Measurements from ENCODE around the gene ZBED4. TPM values are rescaled to one million over a fixed set of nuclear protein-coding genes. Genes with fewer than 3 reads are reported as not detected.

The ZBED4 gene
- total and polyA plus RNA-seq, 12 donors: 2.1 to 8.6 (median 5.6) TPM

GRCh38 chr22:49887064-49887451, 33.4 kb downstream of the ZBED4 start:
- TF ChIP-seq CTCF (IDR thresholded peaks at IDR 0.05): no peak
- TF ChIP-seq POLR2A (IDR thresholded peaks at IDR 0.05): no peak
- 93 to 96% (median 95%) methylated on average over 14 of the region's 14 CpGs for WGBS, 4 donors
- intact Hi-C loops (cut with DNase I): no loop called here
- no peak overlapping the region for H3K27ac ChIP-seq
- H3K4me3 ChIP-seq: no peak overlapping the region
- no peaks in the 10 kb centered on the region for H3K27me3 ChIP-seq
- no peaks in the 10 kb centered on the region for H3K4me1 ChIP-seq (replicated peaks in 1 of 2)
- H3K9me3 ChIP-seq (replicated peaks in 1 of 3): no peaks in the 10 kb centered on the region
- peaks cover 0 to 12% of the 10 kb centered on the region in 2 donors for H3K36me3 ChIP-seq (replicated peaks in 1 of 2)
- DNase-seq: no peak

- Histone ChIP-seq H3K36me3 (replicated peaks in 1 of 2) (peaks cover 0 to 12% of the 10 kb centered on the region in 2 donors), H3K4me1 (replicated peaks in 1 of 2) (no peaks in the 10 kb centered on the region), H3K9me3 (replicated peaks in 1 of 3) (no peaks in the 10 kb centered on the region), H3K27ac (no peak overlapping the region), H3K4me3 (no peak overlapping the region), H3K27me3 (no peaks in the 10 kb centered on the region)
- TF ChIP-seq POLR2A (IDR thresholded peaks at IDR 0.05) (no peak), CTCF (IDR thresholded peaks at IDR 0.05) (no peak)
- no peak for DNase-seq
- intact Hi-C loops (cut with DNase I): no loop called here
- WGBS, 4 donors: 93 to 96% (median 95%) methylated on average over 9 of the region's 9 CpGs
Observed at GRCh38 chr22:49887702-49888101, 34.1 kb downstream of the ZBED4 start.

GRCh38 chr22:49889071-49889470, 35.4 kb downstream of the ZBED4 start:
- no peaks in the 10 kb centered on the region for H3K9me3 ChIP-seq (replicated peaks in 1 of 3)
- no peaks in the 10 kb centered on the region for H3K4me1 ChIP-seq (replicated peaks in 1 of 2)
- no peak overlapping the region for H3K27ac ChIP-seq
- H3K27me3 ChIP-seq: no peaks in the 10 kb centered on the region
- H3K36me3 ChIP-seq (replicated peaks in 1 of 2): peaks cover 0 to 12% of the 10 kb centered on the region in 2 donors
- DNase-seq: no peak
- H3K4me3 ChIP-seq: no peak overlapping the region
- intact Hi-C loops (cut with DNase I): no loop called here
- TF ChIP-seq POLR2A (IDR thresholded peaks at IDR 0.05) (no peak), CTCF (IDR thresholded peaks at IDR 0.05) (no peak)
- WGBS, 4 donors: 85 to 100% (median 96%) methylated on average over 5 of the region's 5 CpGs

- no peak for TF ChIP-seq CTCF (IDR thresholded peaks at IDR 0.05)
- no peak for TF ChIP-seq POLR2A (IDR thresholded peaks at IDR 0.05)
- WGBS, 4 donors: 92 to 97% (median 96%) methylated on average over 3 to 4 of the region's 4 CpGs
- Histone ChIP-seq H3K4me3 (no peak overlapping the region), H3K27ac (no peak overlapping the region), H3K9me3 (replicated peaks in 1 of 3) (no peaks in the 10 kb centered on the region), H3K36me3 (replicated peaks in 1 of 2) (no peaks in the 10 kb centered on the region), H3K4me1 (replicated peaks in 1 of 2) (no peaks in the 10 kb centered on the region), H3K27me3 (no peaks in the 10 kb centered on the region)
- intact Hi-C loops (cut with DNase I): no loop called here
- no peak for DNase-seq
Observed at GRCh38 chr22:49892226-49892899, 38.7 kb downstream of the ZBED4 start.

Data from adrenal gland (tissue), 12 donors.